T-helper 17 cell (primary cell): Measurements from ENCODE around the gene SOCS6. TPM values are rescaled to one million over a fixed set of nuclear protein-coding genes. Genes with fewer than 3 reads are reported as not detected.

Source experiments
- ATAC-seq: fragments of 150-1000 bp; cut with Tn5 transposase; 2 replicates; pipeline ENCODE4 v1.10.0; 2021; ENCODE audit warnings: mild to moderate bottlenecking, moderate library complexity
- DNase-seq, 3 donors: peaks; one replicate each; pipeline versions ENCODE4 v3.0.0 to v3.0.0-alpha.2; 2020 to 2021
- H3K9me3 ChIP-seq: one replicate; pipeline ENCODE4 v1.7.0; 2013; ENCODE audit warnings: low read length, mild to moderate bottlenecking; ENCODE audit not compliant: control insufficient read depth, poor library complexity, severe bottlenecking
- H3K27ac Mint-ChIP-seq: one replicate; pipeline ENCODE4 v1.8.0; 2022; ENCODE audit warnings: mild to moderate bottlenecking, moderate library complexity, mixed read lengths
- H3K27me3 Mint-ChIP-seq: one replicate; pipeline ENCODE4 v1.8.0; 2022; ENCODE audit warnings: mixed read lengths
- H3K36me3 Mint-ChIP-seq: one replicate; pipeline ENCODE4 v1.8.0; 2022; ENCODE audit warnings: low read depth, mixed read lengths
- H3K4me1 Mint-ChIP-seq: one replicate; pipeline ENCODE4 v1.8.0; 2022; ENCODE audit warnings: mild to moderate bottlenecking, mixed read lengths
- H3K4me3 Mint-ChIP-seq: one replicate; pipeline ENCODE4 v1.8.0; 2022; ENCODE audit warnings: mild to moderate bottlenecking, moderate library complexity, mixed read lengths
- total RNA-seq, 4 donors: library from RNA in 2 of 4; stranded (reverse) in 2 of 4; gene quantifications; one replicate each; pipeline ENCODE4 v1.2.3 and lab custom pipeline; 2022 to 2026

The SOCS6 gene
- total RNA-seq, 2 donors from 2014 or later, result 0.87 to 2.9 TPM

- no peaks in the 10 kb centered on the region for H3K9me3 ChIP-seq
- Mint-ChIP-seq H3K36me3 (peaks cover 3% of the 10 kb centered on the region), H3K27me3 (peaks cover 18% of the 10 kb centered on the region), H3K4me3 (no peak overlapping the region), H3K4me1 (peaks cover 3% of the 10 kb centered on the region), H3K27ac (no peak overlapping the region)
- ATAC-seq (no peak), DNase-seq (no peak)
Observed at GRCh38 chr18:70377857-70378701, 89.2 kb downstream of the SOCS6 start.

Other genes with a start within 250 kb of the SOCS6 start
- gene RTTN, start 83.4 kb upstream of the SOCS6 start, total RNA-seq, result 10 to 100 TPM; 23.9 to 26.7 TPM